ENCODE data around the gene SRGAP2C.
A peak's percentile ranks its signal among the peaks of the same experiment; 100 is the strongest.
"Not testable (repeated sequence)": the region's sequence is repeated elsewhere in the genome, so short reads cannot be mapped to it uniquely, and the experiment has no call there.

SRGAP2C gene

DNA sequence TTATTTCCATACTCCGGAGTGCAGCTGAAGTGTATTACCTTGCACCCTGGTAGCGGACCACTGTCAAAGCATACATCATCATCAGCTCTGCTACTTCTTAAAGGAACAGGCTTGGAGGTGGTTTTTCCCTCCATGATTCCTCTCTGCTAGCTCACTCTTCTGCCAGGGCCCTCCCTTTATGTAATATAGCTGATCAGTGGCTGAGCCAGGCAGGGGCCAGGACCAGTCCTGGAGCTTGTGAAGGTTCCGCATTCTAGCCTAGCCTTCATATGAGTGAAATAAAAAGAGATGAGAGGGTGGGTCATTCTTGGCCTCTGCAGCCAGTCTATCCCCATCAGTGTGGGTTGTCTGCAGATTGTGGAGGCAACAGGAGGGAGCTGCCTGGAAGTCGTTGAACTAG, 200.0 kb downstream of the SRGAP2C start:
- DNase-seq (ENCODE audit: low read depth) = not testable (repeated sequence)

DNA sequence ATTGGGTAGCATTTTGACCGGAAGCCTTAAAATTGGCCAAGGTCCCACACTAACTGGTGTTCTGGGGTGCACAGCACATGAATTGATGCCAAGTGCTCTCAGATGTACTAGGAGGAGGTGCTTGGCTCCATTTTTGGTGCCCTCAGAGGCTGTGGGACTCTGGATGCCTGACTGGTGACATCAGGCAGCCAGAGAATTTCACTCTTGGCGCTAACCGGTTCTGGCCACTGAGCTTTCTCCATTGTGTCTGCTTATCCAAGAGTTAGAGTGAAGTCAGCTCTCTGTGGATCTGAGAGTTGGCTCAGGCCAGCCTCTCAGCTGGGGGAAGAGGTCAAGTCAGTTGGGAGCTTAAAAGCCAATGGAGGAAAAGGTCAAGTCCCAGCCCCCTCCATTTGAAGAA, 200.4 kb downstream of the SRGAP2C start:
- DNase-seq (ENCODE audit: low read depth) = not testable (repeated sequence)

DNA sequence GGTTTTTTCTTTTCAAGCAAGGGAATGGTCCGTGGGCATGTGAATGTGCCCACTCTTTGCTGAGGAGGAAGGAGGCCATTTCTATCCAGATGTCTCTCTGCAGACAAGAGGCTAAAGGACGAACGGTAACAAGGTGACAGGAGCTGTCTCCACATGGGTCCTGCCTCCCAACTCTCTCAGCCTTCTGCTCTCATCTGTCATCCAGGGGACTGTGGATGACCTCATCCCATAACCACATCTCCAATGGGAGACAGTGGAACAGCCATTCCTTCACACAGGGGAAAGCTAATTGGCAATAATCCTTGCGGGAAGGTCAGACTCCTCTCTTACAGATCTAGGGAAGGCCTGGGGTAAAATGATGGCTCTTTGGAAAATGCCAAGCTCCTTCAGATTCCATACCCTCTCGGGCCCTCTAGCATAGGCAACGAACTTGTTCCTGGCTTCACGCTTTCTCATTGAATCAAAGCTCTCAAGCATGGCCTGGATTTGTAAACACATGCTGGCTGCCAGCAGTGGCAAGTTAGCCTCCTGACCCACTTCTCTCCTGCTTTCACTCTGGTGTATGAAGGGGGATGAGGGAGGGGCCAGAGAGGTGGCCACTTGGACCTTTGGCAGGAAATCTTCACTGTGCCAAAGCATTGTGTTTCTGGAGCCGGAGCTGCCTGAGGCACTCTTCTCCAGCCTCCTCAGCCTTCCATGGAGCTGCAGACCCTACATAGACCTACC, 201.0 kb downstream of the SRGAP2C start:
- not testable (repeated sequence) for DNase-seq (ENCODE audit: low read depth)

DNA sequence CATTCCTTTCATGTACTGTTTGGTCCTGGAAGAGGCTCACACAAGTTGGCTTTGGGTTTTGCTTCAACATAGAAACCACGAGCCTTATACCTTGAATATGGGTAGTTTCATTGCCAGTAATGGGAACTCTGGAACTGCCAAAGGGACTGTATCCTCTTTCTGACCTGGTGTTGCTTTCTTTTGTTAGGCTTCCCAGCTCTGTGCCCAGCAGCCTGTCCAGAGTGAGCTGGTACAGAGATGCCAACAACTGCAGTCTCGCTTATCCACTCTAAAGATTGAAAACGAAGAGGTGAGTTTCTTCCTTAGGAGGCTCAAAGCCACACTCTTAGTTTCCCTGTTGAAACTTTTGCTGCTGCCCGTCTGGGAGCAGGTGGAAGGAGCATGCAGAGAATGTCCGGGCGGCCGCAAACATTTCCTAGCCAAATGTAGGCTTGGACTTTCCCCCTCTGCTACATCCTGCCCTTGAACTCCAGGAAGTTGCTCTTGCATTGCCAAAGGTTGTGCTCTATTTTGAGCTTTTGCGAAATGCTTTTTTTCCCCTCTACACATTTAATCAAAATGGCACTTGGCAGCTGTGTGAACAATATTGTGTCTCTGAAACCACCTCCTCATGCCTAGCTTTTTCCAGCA, 201.7 kb downstream of the SRGAP2C start:
- DNase-seq (ENCODE audit: low read depth) = not testable (repeated sequence)

DNA sequence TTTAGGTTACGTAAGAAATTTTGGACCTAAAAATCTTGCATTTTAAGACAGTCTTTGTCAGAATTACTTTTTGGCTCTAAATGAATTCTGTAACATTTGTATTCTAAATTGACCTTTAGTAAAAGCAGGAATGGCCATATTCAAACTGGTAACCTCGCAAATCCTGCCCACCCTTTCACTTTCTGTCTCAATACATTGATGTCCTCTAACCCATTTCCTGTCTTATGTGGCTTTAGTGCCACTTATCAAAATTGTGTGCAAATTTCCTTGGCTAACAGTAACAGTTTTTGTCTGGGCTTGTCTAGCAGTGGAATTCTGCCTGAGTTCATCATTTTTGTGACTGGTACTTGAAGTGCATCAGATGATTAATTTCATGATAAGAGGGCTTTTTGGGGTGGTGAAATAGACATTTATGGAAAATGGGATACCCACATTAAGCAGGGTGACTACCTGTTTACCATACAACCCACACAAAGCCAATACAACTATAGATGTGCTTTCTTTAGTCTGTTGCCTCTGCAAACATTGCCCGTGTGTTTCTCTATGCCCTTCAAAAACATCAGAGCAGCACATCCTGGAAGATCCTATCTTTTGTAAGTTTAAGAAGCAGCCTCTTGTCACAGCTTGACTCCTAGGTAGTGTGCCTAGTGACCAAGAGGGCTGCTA, 205.3 kb downstream of the SRGAP2C start:
- DNase-seq (ENCODE audit: low read depth) = not testable (repeated sequence)

DNA sequence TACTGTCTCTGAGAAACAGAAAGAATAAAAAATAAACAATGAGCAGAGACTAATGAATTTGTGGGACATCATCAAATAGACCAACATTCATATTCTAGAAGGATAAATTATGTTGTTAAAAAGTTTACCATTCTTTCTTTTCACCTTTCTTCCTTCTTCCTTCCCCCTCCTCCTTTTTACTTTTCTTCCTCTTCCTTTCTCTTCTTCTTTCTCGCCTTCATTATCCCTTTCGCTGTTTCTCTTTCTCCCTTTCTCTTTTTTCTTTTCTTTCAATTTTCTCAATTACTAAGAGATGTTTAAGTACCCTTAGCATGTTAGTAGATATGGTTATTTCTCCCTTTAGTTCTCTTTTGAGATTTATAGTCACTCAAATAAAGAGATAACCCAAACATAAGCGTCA, 207.4 kb downstream of the SRGAP2C start:
- not testable (repeated sequence) for DNase-seq (ENCODE audit: low read depth)

DNA sequence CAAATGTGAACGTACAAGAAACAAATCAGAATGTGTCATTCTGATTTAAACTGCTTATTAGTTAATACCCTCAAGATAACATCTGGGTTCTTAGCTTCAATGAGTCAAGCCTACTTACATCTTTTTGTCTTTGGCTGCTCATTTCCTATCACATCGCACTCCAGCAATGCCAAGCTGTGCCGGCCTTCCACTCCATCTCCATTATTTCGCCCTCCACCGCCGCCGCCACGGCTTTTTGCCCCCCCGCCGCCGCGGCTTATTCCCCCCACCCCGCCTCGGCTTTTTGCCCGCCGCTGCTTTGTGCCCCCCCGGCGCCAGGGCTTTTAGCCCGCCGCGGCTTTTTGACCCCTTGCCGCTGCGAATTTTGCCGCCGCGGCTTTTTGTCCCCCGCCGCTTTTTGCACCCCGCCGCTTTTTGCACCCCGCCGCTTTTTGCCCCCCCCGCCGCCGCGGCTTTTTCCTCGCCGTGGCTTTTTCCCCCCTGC, 211.0 kb downstream of the SRGAP2C start:
- not testable (repeated sequence) for DNase-seq (ENCODE audit: low read depth)

DNA sequence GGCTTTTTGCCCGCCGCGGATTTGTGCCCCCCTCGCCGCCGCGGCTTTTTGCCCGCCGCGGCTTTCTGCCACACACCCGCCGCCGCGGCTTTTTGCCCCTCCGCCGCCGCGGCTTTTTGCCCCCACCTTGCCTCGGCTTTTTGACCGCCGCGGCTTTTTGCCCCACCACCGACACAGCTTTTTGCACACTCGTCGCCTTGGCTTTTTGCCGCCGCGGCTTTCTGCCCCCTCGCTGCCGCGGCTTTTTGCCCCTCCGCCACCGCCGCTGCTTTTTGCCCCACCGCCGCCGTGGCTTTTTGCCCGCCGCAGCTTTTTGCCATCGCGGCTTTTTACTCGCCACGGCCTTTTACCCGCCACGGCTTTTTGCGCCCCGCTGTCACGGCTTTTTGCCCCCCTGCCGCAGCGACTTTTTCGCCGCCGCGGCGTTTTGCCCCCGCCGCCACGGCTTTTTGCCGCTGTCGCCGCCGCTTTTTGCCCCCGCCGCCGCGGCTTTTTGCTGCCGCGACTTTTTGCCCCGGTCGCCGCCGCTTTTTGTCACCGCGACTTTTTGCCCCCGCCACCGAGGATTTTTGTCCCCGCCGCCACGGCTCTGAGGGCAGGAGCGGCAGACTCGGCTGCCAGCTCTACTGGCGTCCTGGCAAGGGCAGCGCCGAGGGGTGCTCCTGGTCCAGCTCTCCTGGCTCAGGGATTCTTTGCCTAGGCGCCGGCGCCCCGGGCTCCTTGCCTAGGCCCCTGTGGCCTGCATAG, 211.7 kb downstream of the SRGAP2C start:
- DNase-seq (ENCODE audit: low read depth) = peak; percentile 7

DNA sequence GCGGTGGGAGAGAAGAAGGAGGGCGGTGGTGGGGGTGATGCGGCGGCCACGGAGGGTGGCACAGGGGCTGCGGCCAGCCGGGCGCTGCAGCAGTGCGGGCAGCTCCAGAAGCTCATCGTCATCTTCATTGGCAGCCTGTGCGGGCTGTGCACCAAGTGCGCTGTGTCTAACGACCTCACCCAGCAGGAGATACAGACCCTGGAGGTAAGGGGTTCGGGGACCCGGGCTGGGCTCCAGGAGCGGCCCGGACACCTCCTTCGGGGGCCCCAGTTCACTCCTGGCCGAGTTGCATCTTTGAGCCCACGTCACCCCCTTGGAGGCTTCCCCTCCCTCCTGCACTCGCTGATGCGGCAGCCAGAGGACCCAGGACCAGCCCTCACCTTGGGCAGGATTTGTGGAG, 212.3 kb downstream of the SRGAP2C start:
- DNase-seq (ENCODE audit: low read depth) = not testable (repeated sequence)

DNA sequence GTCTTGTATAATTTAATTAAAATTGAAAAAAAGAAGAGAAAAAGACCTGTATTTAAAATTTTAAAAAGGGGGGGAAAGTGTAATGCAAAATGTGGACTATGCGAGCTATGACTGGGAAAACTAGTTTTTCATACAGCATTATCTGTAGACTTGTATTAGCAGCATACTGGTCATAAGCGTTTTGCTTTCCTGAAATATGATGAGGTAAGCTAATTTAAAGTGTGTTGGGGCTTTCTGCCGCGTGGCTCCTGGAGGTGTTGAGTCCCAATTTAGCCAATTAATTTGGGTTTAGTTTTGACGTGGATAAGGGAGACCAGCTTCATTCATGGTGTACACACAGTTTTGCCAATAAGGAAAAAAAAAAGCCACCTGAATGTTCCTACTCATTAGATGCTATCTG, 214.4 kb downstream of the SRGAP2C start:
- not testable (repeated sequence) for DNase-seq (ENCODE audit: low read depth)

DNA sequence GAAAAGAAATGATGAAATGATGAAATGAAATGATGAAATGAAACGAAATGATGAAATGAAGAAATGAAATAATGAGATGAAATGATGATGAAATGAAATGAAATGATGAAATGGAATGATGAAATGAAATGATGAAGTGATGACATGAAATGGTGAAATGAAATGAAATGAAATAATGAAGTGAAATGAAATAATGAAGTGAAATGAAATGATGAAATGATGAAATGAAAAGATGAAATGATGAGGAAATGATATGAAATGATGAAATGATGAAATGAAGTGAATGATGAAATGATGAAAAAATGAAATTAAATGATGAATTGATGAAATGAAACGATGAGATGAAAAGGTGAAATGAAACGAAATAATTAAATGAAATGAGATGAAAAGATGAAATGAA, 215.3 kb downstream of the SRGAP2C start:
- DNase-seq (ENCODE audit: low read depth) = not testable (repeated sequence)

DNA sequence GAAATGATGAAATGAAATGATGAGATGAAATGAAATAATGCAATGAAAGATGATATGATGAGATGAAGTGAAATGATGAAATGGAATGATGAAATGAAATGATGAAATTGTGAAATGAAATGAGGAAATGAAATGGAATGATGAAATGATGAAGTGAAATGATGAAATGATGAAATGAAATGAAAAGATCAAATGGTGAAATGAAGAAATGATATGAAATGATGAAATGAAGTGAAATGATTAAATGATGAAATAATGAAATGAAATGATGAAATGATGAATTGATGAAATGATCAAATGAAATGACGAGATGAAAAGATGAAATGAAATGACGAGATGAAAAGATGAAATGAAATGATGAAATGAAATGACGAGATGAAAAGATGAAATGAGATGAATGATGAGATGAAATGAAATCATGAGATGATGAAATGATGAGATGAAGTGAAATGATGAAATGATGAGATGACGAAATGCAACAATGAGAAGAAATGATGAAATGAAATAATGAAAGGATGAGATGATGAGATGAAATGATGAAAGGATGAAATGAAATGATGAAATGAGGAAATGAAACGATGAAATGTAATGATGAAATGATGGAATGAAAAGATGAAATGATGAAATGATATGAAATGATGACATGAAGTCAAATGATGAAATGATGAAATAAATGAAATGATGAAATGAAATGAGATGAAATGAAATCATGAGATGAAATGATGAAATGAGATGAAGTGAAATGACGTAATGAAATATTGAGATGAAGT, 216.0 kb downstream of the SRGAP2C start:
- not testable (repeated sequence) for DNase-seq (ENCODE audit: low read depth)

DNA sequence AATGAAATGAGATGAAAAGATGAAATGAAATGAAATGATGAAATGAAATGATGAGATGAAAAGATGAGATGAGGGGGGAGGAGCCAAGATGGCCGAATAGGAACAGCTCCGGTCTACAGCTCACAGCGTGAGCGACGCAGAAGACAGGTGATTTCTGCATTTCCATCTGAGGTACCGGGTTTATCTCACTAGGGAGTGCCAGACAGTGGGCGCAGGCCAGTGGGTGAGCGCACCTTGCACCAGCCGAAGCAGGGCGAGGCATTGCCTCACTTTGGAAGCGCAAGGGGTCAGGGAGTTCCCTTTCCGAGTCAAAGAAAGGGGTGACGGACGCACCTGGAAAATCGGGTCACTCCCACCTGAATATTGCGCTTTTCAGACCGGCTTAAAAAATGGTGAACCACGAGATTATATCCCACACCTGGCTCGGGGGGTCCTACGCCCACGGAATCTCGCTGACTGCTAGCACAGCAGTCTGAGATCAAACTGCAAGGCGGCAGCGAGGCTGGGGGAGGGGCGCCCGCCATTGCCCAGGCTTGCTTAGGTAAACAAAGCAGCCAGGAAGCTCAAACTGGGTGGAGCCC, 216.7 kb downstream of the SRGAP2C start:
- DNase-seq (ENCODE audit: low read depth) = not testable (repeated sequence)

DNA sequence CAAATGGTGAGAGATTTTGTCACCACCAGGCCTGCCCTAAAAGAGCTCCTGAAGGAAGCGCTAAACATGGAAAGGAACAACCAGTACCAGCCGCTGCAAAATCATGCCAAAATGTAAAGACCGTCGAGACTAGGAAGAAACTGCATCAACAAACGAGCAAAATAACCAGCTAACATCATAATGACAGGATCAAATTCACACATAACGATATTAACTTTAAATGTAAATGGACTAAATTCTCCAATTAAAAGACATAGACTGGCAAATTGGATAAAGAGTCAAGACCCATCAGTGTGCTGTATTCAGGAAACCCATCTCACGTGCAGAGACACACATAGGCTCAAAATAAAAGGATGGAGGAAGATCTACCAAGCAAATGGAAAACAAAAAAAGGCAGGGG, 218.5 kb downstream of the SRGAP2C start:
- not testable (repeated sequence) for DNase-seq (ENCODE audit: low read depth)

DNA sequence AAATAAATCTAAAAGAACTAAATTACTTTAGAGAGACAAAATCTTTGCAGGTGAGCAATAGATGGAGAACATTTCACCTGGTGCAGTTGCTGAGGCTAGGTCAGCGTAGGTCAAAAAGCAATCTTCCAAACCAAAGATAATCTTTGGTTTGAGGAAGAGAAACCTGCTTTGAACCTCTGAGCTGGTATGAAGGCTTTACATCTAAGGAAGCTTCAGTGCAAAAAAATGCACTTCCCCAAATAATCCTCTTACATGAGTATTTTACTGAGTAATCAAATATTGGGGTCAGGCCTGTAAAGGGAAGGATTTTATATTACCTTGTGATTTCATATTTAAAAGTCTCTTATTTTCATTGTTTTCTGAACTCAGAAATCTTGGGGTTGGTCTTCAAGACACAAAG, 223.6 kb downstream of the SRGAP2C start:
- DNase-seq (ENCODE audit: low read depth) = no peak

DNA sequence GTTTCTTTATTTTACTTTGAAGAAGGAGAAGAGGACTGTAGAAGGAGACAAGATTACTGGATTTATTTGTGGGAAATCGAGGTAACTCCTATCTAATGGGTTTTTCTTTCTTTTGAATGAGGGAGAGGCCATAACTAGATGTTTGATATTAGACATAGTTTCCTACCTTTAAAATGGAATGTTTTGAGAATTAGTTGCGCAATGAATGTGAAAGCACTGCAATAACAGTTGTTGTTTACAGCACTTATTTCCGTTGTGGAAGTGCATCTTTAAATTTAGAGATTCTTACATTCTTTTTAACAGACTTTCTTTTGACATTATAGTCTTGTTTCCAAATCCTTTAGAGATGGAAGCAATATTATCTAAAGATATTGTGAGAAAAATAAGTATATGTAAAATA, 229.0 kb downstream of the SRGAP2C start:
- DNase-seq (ENCODE audit: low read depth) = no peak

DNA sequence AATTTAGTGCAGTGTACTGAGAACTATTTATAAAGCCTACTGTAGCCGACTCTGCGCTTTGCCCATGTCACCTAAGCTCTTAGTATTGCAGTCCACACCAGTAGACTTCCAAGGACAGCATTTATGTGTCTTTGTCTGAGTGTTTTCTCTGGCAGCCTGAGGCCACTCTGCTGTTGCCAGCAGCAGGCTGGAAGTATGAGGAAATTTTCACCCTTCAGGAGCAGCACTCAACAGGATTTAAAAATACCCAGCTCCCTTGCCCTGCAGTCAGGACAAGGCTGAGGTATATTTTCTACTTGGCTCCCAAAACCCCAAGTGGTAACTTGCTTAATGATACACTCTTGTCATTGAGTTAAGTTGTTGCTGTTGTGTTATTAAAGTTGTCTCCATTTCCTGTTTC, 230.1 kb downstream of the SRGAP2C start:
- no peak for DNase-seq (ENCODE audit: low read depth)

DNA sequence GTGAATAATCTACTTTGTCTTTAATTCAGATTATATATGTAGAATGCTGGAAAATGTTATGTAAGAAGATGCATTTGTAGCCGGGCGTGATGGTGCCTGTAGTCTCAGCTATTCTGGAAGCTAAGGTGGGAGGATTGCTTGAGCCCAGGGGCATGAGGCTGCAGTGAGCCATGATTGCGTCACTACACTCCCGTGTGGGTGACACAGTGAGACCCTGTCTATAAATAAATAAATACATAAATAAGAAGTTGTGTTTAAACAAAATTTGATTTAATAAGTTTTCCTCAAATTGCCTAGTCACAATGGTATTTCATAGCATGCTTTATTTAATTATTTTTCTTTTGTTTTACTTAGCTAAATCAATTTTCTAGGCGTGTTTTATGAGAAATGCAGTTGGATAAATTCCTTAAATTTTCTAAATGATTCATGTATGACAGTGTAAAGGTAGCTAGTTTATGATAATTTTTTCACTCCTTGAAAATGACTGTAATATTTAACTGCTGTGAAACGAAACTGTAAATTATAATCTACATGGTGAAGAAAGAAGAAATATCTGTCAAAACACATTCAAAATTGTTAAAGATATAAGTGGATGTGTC, 232.6 kb downstream of the SRGAP2C start:
- no peak for DNase-seq (ENCODE audit: low read depth)

DNA sequence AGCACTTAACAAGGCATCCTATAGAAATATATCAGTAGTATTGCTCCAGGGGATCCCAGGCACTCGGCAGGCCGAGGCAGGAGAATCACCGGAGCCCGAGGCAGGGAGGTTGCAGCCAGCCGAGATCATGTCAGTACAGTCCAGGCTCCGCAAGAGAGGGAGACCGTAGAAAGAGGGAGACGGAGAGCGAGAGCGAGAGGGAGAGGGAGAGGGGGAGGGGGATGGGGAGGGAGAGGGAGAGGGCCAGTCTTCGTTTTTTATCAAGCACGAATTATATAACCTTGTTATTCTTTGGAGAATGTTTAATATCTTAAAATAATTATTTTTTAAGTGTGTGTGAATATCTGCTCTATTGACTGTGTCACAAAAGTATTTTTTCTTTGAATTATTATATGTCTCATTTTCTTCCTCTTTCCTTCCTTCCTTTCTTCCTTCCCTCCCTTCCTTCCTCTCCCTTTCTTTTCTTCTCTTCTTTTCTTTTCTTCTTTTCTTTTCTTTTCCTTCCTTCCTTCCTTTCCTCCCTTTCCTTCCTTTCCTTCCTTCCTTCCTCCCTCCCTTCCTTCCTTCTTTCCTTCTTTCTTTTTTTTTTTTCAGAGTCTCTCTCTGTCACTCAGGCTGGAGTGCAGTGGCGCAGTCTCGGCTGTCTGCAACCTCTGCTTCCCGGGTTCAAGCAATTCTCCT, 233.7 kb downstream of the SRGAP2C start:
- DNase-seq (ENCODE audit: low read depth) = no peak

DNA sequence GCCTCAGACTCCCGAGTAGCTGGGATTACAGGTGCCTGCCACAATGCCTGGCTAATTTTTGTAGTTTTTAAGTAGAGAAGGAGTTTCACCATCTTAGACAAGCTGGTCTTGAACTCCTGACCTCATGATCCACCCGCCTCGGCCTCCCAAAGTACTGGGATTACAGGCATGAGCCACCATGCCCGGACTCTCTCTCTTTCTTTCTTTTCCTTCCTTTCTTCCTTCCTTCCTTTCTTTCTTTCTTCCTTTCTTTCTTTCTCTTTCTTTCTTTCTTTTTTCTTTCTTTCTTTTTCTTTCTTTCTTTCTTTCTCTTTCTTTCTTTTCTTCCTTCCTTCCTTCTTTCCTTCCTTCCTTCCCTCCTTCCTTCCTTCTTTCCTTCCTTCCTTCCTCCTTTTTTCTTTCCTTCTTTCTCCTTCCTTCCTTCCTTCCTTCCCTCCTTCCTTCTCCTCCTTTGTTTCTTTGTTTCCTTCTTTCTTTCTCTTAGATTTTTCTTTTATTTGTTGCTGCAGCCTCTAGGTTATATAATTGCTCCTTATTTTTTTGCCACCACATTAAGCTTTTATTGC, 234.4 kb downstream of the SRGAP2C start:
- not testable (repeated sequence) for DNase-seq (ENCODE audit: low read depth)

Data from stimulated activated CD8-positive, alpha-beta memory T cell treated with anti-CD3 and anti-CD28 coated beads, Interleukin-12 subunit alpha, Interleukin-12 subunit beta, amount 100 ng/mL, for 4 hours (primary cell).